NCI-H2029 (cell line): ENCODE data around the gene MVK.
A peak's percentile ranks its signal among the peaks of the same experiment; 100 is the strongest.

Source experiments
- DNase-seq: peaks from one replicate; lab custom pipeline; 2025; lab: John Stamatoyannopoulos, UW

The MVK gene

DNA sequence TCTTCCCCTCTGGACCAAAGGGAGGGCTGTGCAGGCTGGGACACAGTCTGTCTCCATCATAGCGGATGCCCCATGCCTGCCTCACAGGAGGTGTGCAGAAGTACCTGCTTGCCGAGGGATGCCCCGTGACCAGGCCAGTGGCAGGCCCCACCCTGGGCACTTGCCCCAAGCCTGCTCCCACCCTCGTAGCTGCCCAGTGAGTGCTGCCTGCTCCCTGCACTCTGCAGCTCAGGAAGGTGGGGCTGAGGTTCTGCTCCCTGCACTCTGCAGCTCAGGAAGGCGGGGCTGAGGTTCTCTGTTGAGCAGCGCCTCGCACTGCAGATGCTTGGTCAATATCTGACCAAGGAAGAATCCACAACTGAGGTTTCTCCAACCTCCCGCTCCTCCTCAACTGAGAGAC is 7.2 kb upstream of the MVK start:
- no peak for DNase-seq

DNA sequence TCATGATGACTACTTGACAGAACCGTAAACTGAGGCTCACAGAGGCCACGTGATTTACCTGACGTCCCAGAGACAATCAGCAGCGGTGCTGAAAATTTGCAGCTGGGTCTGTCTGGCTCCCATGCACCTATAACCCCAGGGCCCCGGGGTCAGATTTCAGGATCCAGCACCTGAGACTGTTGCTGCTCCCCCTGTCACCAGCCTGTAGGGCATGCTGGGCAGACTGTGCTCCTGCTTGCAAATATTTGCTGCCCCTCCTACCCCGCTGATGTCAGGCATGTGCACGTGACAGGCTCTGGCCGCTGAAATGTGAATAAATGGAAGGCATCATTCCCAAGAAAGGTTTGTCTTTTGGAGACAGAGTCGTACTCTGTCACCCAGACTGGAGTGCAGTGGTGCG is 6.3 kb upstream of the MVK start:
- DNase-seq: no peak

GRCh38 chr12:109567967-109568366 is 5.6 kb upstream of the MVK start:
- no peak for DNase-seq

- no peak for DNase-seq
Observed at GRCh38 chr12:109568486-109568885, 5.1 kb upstream of the MVK start.

- DNase-seq: peak; percentile 20
Observed at GRCh38 chr12:109571773-109572505, 1.7 kb upstream of the MVK start.

DNA sequence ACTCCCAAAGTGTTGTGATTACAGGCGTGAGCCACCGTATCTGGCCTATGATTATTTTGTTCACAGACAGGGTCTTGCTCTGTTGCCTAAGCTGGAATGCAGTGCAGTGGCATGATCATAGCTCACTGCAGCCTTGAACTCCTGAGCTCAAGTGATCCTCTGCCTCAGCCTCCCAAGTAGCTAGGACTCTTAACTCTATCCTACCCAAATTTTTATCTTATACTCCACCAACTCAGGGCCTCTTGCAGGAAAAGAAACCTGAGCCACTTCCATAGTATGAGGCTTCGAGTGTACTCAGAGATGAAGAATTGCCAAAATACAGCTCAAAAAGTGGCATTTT is 1.1 kb upstream of the MVK start:
- DNase-seq: no peak

- DNase-seq: no peak
Observed at GRCh38 chr12:109573914-109574244, 285 bp downstream of the MVK start.

GRCh38 chr12:109575683-109576082 is 2.1 kb downstream of the MVK start:
- DNase-seq: no peak

- DNase-seq: no peak
Observed at GRCh38 chr12:109577311-109577710, 3.7 kb downstream of the MVK start.

GRCh38 chr12:109578330-109578927 is 4.8 kb downstream of the MVK start:
- DNase-seq: no peak

DNA sequence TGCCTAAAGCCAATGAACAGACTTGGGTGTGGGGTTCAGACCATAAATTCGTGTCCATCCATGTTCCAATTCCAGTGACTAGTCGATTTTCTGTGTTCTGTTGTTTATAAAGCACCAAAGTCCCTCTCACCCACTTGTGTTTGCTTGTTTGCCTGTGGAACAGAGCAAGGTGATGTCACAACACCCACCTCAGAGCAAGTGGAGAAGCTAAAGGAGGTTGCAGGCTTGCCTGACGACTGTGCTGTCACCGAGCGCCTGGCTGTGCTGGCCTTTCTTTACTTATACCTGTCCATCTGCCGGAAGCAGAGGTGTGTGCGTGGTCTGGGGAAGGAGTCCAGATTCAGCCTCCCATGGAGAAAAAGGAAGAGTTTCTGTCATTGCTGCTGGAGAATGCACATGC is 6.0 kb downstream of the MVK start:
- DNase-seq: no peak

DNA sequence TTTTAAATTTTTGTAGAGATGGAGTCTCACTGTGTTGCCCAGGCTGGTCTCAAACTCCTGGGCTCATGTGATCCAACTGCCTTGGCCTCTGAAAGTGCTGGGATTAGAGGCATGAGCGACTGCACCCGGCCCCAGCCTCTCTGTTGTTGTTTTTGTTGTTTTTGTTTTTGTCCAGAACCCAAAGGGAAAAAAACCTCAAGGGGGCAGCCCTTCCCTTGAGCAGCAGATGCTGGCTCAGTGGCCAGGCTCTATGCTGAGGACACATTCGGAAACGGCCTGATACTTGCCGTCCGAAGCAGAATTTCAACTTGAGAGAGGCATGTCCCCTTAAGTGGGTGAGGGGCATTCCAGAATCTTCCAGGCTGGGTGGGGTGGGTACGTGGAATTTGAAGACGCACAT is 6.7 kb downstream of the MVK start:
- DNase-seq: no peak

GRCh38 chr12:109580684-109581333 is 7.2 kb downstream of the MVK start:
- DNase-seq: peak; percentile 39

DNA sequence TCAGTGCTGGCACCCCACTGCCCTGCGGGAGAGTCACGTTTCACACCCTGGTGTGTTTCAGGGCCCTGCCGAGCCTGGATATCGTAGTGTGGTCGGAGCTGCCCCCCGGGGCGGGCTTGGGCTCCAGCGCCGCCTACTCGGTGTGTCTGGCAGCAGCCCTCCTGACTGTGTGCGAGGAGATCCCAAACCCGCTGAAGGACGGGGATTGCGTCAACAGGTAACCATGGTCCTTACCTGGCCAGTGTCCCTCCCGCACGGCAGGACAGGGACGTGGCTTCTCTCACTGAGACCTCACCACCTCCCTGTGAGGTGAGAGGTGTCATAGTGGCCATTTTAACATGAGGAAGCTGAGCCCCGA is 7.7 kb downstream of the MVK start:
- no peak for DNase-seq

DNA sequence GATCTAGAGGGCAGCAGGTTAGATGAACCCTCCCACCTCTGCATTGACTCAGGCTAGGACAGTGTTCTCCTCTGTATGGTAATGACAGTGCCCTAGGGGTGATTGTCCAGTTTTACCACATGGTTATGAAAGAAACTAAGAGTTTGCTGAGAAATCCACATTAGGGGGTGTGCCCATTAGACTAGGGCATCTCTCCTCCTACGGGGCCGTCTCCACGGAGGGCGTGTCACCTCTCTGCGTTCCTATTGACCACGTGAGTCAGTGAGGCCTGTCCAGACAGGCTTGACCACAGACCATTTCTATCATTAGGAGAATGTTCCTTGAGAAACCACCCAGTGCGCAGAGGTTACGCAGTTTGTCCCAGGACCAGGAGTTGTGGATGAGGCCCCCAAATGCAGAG is 8.3 kb downstream of the MVK start:
- no peak for DNase-seq

- DNase-seq: peak; percentile 60
Observed at GRCh38 chr12:109582636-109583035, 9.0 kb downstream of the MVK start.

DNA sequence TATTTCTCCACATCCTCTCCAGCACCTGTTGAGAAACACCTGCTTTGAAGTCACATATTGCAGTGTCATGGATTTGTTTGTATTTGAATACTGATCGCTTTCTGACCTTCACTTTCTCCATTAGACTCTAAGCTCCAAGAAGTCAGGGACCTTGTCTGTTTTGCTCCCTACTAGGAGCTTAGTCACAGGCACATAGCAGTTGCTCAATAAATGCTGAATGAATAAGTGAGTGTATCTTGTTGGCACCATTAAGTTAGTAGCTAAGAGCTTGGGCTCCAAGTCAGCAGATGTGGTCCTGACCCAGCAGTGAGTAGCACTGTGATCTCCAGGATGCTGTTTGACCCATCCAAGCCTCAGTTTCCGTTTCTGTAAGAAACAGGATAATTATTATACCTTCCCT is 10.1 kb downstream of the MVK start:
- no peak for DNase-seq

- peak; percentile 87 for DNase-seq
Observed at GRCh38 chr12:109586385-109587296, 13.0 kb downstream of the MVK start.

GRCh38 chr12:109587921-109588320 is 14.3 kb downstream of the MVK start:
- DNase-seq: no peak

- no peak for DNase-seq
Observed at GRCh38 chr12:109588461-109589239, 15.1 kb downstream of the MVK start.

- DNase-seq: no peak
Observed at GRCh38 chr12:109589240-109589590, 15.6 kb downstream of the MVK start.

GRCh38 chr12:109589691-109590245 is 16.2 kb downstream of the MVK start:
- DNase-seq: no peak
